ENCODE measurements around the gene ETFRF1. TPM values are rescaled to one million over a fixed set of nuclear protein-coding genes. Genes with fewer than 3 reads are reported as not detected.
A peak's percentile ranks its signal among the peaks of the same experiment; 100 is the strongest.

The ETFRF1 gene
- 17.4 and 27.2 TPM in 2 replicates for total RNA-seq

GRCh38 chr12:25195056-25195971 lies at the start of gene ETFRF1, which contains the start of gene DNAI7:
Gene ETFRF1 (plus strand): TSS chr12:25195237. CDS start chr12:25203957, 8,720 bp downstream.
Gene DNAI7 (minus strand): TSS chr12:25195160. CDS start chr12:25195078, 82 bp downstream.
- TF ChIP-seq CTCF (IDR thresholded peaks at IDR 0.05; ENCODE audit: insufficient read depth, low read depth, low read length) = no peak

DNA sequence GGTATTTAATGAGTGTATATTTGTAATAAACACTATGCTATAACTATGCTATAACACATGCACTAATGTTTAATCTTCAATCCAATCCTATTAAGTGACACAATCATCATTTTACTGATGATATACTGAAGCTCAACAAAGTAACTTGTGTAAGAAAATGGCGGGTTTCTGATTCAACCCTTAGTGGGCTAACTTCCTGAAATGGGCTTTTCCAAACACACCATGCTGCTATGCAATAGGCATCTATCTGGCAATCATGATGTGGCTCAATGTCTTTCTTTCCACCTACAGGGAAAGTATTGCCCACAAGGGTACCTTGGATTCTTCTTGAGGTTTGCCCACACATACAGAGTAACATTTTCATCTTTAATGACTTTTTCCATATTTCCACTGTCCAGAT lies 48.4 kb upstream of the ETFRF1 start:
- no peak for DNase-seq (ENCODE audit: low read depth)
- no peak for TF ChIP-seq CTCF (IDR thresholded peaks at IDR 0.05; ENCODE audit: insufficient read depth, low read depth, low read length)
- no peak overlapping the region for H3K4me3 ChIP-seq (ENCODE audit: low read depth, low read length)

More at GRCh38 chr12:25195056-25195971, at the start of gene ETFRF1, which contains the start of gene DNAI7:
- DNase-seq (ENCODE audit: low read depth) = peak; percentile 94
- peak within 1 kb of the TSS; percentile 89 for H3K4me3 ChIP-seq (ENCODE audit: low read depth, low read length)

DNA sequence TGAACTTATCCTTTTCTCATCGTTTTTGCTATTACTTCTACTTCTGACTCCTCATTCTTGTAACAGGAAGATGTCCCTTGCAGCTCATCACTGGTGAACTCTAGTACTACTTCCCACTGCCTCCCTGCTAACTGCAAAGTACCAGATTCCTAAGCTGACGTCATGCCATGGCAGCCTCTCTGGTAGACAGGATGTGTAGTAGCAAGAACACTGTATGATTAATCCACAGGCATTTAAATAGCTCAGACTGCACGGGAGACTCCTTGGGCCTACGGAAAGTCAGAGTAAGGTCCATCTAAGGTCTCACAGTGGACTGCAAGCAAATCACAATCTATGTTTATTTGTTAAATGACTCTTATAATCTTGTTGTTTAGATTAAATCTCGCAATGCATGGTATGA lies 43.6 kb upstream of the ETFRF1 start:
- peak; percentile 93 for DNase-seq (ENCODE audit: low read depth)
- TF ChIP-seq CTCF (IDR thresholded peaks at IDR 0.05; ENCODE audit: insufficient read depth, low read depth, low read length) = no peak
- H3K4me3 ChIP-seq (ENCODE audit: low read depth, low read length) = no peak overlapping the region

GRCh38 chr12:25152055-25152454 lies 43.0 kb upstream of the ETFRF1 start:
- no peak overlapping the region for H3K4me3 ChIP-seq (ENCODE audit: low read depth, low read length)

DNA sequence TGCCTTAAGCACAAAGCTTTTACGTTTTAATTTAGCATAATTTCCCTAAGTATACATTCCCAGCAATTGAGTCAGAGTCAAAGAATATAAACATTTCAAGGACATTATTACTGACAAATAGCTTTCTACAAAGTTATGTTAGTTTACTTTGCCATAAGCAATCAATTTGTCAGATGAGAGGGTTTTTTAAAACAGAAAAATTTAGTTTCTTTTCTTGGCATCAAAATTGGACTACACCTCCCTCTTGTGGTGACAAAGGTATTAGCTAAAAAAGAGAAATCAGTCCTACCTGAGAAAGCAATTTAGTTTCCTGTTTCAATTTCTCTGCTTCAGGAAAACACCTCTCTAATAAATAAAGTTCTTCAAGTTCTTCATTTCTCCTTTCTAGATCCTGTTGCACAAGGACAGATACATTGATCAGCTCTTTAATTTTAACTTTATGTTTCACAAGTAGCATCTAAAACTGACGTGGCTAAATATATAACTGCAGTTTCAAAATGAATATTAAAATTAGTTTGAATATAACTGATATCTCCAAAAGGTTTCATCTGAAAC lies 39.9 kb upstream of the ETFRF1 start:
- peak; percentile 69 for TF ChIP-seq CTCF (IDR thresholded peaks at IDR 0.05; ENCODE audit: insufficient read depth, low read depth, low read length)
- no peak overlapping the region for H3K4me3 ChIP-seq (ENCODE audit: low read depth, low read length)
- DNase-seq (ENCODE audit: low read depth) = peak; percentile 68

More at GRCh38 chr12:25152055-25152454, 43.0 kb upstream of the ETFRF1 start:
- no peak for TF ChIP-seq CTCF (IDR thresholded peaks at IDR 0.05; ENCODE audit: insufficient read depth, low read depth, low read length)
- DNase-seq (ENCODE audit: low read depth) = no peak

DNA sequence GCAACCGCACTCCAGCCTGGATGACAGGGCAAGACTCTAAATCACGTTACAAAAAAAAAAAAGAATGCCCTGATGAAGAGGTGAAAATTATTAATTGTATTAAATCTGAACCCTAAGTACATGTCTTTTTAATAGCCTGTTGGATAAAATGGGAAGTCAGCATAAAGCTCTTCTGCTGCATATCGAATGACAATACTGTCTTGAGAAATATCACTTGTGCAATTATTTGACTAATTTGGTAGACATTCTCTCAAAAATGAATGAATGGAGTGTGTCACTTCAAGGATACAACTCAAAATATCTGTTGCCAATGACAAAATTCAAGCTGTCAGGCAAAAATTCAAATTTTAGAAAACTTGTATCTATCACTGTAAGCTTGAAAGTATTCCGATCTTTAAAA lies 39.0 kb upstream of the ETFRF1 start:
- no peak overlapping the region for H3K4me3 ChIP-seq (ENCODE audit: low read depth, low read length)
- no peak for DNase-seq (ENCODE audit: low read depth)
- no peak for TF ChIP-seq CTCF (IDR thresholded peaks at IDR 0.05; ENCODE audit: insufficient read depth, low read depth, low read length)
